Vagina (tissue), 2 donors: ENCODE results near the gene DCLRE1B. TPM values are rescaled to one million over a fixed set of nuclear protein-coding genes. Genes with fewer than 3 reads are reported as not detected.

Experiments used
- DNase-seq, 2 donors: peaks; one replicate each; pipeline ENCODE4 v3.0.0-alpha.2; 2017; ENCODE audit errors: extremely low spot score in 2 of 2
- H3K27ac ChIP-seq: fragments of 200-600 bp; sonication (generic); one replicate; pipeline ENCODE4 v1.5.1; 2019
- H3K27me3 ChIP-seq: fragments of 200-600 bp; sonication (generic); one replicate; pipeline ENCODE4 v1.5.1; 2019
- H3K36me3 ChIP-seq, 2 donors: fragments of 200-600 bp; sonication (generic); one replicate each; pipeline ENCODE4 v1.5.1; 2017 to 2019
- H3K4me1 ChIP-seq: fragments of 200-600 bp; sonication (generic); one replicate; pipeline ENCODE4 v1.5.1; 2019
- H3K4me3 ChIP-seq, 2 donors: fragments of 200-600 bp; sonication (generic); 1 replicate in 1 of 2; 2 replicates in 1 of 2; pipeline ENCODE4 v1.5.1; 2016 to 2019
- H3K9me3 ChIP-seq: fragments of 200-600 bp; sonication (generic); one replicate; pipeline ENCODE4 v1.5.1; 2019
- POLR2A ChIP-seq, 2 donors: fragments of 450-650 bp; IDR thresholded peaks; one replicate each; pipeline ENCODE4 v1.6.1; 2017; ENCODE audit warnings: antibody characterized with exemption in 2 of 2, mild to moderate bottlenecking in 2 of 2, moderate library complexity in 2 of 2
- POLR2AphosphoS5 ChIP-seq, 2 donors: sonication (generic); formaldehyde crosslinking; IDR thresholded peaks; one replicate each; pipeline ENCODE4 v1.9.0; 2017; ENCODE audit warnings: antibody characterized with exemption in 2 of 2, mild to moderate bottlenecking in 2 of 2, low read depth in 1 of 2; ENCODE audit not compliant: insufficient read depth in 1 of 2
- intact Hi-C: fragments of 100-400 bp; cut with DNase I; formaldehyde crosslinking; loops from one replicate; pipeline ENCODE4 v1.15.1; 2023
- total RNA-seq: library from RNA; depleted of rRNA; stranded (reverse); fragments of >200 nt; gene quantifications from one replicate; pipeline ENCODE4 v1.2.3, GENCODE V29; 2016
- TF ChIP-seq, protein P1 (sequence below), 3 experiments: fragments of 450-650 bp in 2 of 3; fragments of 200-600 bp in 1 of 3; sonication (generic) in 1 of 3; IDR thresholded peaks; one replicate each; pipeline ENCODE4 v1.5.1; 2017 to 2019; ENCODE audit warnings: antibody characterized with exemption in 3 of 3, mild to moderate bottlenecking in 2 of 3, moderate library complexity in 2 of 3

DCLRE1B gene
- total RNA-seq, 1 donor from 2014 or later, result 5.2 TPM

DNA sequence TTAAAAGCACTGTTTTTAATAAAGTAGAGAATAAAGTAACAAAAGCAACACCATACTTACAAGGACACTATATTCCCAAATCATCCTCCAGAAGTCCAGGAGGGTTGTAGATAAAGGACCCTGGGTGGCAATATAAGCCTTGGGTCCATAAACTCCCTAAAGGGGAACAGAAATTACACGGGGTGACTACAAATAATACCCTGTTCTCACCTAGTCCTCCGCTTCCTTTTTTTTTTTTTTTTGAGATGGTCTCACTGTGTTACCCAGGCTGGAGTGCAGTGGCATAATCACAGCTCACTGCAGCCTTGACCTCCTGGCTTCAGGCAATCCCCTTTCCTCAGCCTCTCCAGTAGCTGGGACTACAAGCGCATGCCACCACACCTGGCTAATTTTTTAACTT, 46.7 kb upstream of the DCLRE1B start:
- intact Hi-C loops, result no loop called here
- TF ChIP-seq, protein P1, sequence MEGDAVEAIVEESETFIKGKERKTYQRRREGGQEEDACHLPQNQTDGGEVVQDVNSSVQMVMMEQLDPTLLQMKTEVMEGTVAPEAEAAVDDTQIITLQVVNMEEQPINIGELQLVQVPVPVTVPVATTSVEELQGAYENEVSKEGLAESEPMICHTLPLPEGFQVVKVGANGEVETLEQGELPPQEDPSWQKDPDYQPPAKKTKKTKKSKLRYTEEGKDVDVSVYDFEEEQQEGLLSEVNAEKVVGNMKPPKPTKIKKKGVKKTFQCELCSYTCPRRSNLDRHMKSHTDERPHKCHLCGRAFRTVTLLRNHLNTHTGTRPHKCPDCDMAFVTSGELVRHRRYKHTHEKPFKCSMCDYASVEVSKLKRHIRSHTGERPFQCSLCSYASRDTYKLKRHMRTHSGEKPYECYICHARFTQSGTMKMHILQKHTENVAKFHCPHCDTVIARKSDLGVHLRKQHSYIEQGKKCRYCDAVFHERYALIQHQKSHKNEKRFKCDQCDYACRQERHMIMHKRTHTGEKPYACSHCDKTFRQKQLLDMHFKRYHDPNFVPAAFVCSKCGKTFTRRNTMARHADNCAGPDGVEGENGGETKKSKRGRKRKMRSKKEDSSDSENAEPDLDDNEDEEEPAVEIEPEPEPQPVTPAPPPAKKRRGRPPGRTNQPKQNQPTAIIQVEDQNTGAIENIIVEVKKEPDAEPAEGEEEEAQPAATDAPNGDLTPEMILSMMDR (IDR thresholded peaks at IDR 0.05), result no peak
- no peak for TF ChIP-seq POLR2A (IDR thresholded peaks at IDR 0.05)
- no peak for TF ChIP-seq POLR2AphosphoS5 (IDR thresholded peaks at IDR 0.05; ENCODE audit: insufficient read depth in 1 of 2, low read depth in 1 of 2)

DNA sequence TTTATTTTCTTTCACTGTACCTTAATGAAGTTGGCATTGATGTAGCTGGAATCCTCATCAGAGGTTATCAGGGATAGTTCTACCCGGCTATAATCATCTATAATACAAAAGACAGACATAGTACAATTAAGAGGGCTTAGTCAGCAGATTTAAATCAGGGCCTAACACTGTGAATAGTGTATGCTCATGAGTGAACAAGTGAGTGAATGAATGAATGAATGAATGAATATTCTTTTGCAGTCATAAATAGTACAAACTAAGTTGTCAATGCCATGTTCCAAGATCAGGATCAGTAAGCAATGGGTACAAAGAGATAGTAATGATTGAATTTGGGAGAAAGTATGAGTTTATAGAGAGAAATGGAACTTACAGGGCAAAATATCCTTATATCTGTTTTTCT, 46.1 kb upstream of the DCLRE1B start:
- intact Hi-C loops, result no loop called here
- TF ChIP-seq POLR2AphosphoS5 (IDR thresholded peaks at IDR 0.05; ENCODE audit: insufficient read depth in 1 of 2, low read depth in 1 of 2) (no peak), POLR2A (IDR thresholded peaks at IDR 0.05) (no peak)
- TF ChIP-seq, protein P1 (IDR thresholded peaks at IDR 0.05), result no peak
- DNase-seq, result no peak
- no peaks in the 10 kb centered on the region for H3K9me3 ChIP-seq
- no peaks in the 10 kb centered on the region for H3K36me3 ChIP-seq
- no peaks in the 10 kb centered on the region for H3K4me1 ChIP-seq
- H3K27me3 ChIP-seq, result no peaks in the 10 kb centered on the region
- no peak overlapping the region for H3K4me3 ChIP-seq
- H3K27ac ChIP-seq, result no peak overlapping the region

More for the DNA sequence above, 46.7 kb upstream of the DCLRE1B start:
- Histone ChIP-seq H3K27me3 (no peaks in the 10 kb centered on the region), H3K4me3 (no peak overlapping the region), H3K27ac (no peak overlapping the region), H3K36me3 (no peaks in the 10 kb centered on the region), H3K4me1 (no peaks in the 10 kb centered on the region), H3K9me3 (no peaks in the 10 kb centered on the region)
- DNase-seq, result no peak

DNA sequence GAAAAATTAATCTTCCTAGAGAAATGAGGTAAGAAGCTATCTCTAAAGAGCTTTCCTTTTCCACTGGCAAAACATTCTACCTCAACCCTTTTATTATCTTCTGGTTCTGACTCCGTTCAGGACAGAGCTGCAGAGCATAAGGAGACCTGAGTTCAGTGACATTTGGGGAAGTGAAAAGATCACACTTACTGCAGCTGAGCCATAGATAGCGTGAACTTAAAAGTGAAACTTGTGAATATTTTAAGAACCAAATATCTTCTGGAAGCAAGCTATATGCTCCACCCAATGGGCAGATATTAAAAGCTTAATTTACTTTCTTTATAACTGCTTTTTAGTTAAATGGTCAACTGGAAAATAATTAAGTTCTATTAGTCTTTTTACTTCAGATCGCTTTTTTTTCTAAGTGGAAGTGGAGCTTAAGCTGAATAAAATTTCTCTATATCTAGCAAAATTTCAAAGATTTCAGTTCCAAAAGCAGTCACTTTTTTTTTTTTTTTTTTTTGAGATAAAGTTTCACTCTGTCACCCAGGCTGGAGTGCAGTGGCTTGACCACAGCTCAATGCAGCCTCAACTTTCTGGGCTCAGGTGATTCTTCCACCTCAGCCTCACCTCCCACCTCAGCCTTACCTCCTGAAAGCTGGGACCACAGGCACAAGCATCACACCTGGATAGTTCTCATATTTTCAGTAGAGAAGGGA, 45.5 kb upstream of the DCLRE1B start:
- TF ChIP-seq POLR2AphosphoS5 (IDR thresholded peaks at IDR 0.05; ENCODE audit: insufficient read depth in 1 of 2, low read depth in 1 of 2) (no peak), POLR2A (IDR thresholded peaks at IDR 0.05) (no peak)
- TF ChIP-seq, protein P1 (IDR thresholded peaks at IDR 0.05), result no peak
- Histone ChIP-seq H3K27me3 (no peaks in the 10 kb centered on the region), H3K27ac (no peak overlapping the region), H3K36me3 (no peaks in the 10 kb centered on the region), H3K4me1 (no peaks in the 10 kb centered on the region), H3K4me3 (no peak overlapping the region), H3K9me3 (no peaks in the 10 kb centered on the region)
- no peak for DNase-seq
- intact Hi-C loops, result loop anchor here (5.0 kb wide), 1 partner anchor 1742 kb away; no protein-coding TSS in a partner anchor

DNA sequence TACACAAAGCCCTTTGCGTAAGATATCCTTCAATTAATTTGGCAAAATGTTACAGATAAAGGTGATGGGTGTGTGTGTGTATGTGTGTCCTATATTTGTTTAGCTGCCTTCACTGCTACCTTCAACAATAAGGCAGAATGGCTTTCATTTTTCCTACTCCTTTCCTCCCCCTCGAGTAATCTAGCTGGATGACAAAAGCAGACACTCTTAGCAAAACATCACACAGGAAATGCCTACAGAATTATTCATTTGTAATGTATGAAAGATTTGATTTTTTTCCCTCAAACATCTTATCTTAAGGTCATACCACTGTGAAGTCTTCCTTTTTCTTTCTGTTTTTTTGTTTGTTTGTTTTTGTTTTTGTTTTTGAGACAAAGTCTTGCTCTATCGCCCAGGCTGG, 44.2 kb upstream of the DCLRE1B start:
- Histone ChIP-seq H3K4me3 (no peak overlapping the region), H3K4me1 (no peaks in the 10 kb centered on the region), H3K9me3 (no peaks in the 10 kb centered on the region), H3K27me3 (no peaks in the 10 kb centered on the region), H3K27ac (no peak overlapping the region), H3K36me3 (no peaks in the 10 kb centered on the region)
- TF ChIP-seq POLR2A (IDR thresholded peaks at IDR 0.05) (no peak), POLR2AphosphoS5 (IDR thresholded peaks at IDR 0.05; ENCODE audit: insufficient read depth in 1 of 2, low read depth in 1 of 2) (no peak)
- TF ChIP-seq, protein P1 (IDR thresholded peaks at IDR 0.05), result no peak
- intact Hi-C loops, result loop anchor here (5.0 kb wide), 1 partner anchor 1744 kb away; no protein-coding TSS in a partner anchor
- DNase-seq, result no peak

DNA sequence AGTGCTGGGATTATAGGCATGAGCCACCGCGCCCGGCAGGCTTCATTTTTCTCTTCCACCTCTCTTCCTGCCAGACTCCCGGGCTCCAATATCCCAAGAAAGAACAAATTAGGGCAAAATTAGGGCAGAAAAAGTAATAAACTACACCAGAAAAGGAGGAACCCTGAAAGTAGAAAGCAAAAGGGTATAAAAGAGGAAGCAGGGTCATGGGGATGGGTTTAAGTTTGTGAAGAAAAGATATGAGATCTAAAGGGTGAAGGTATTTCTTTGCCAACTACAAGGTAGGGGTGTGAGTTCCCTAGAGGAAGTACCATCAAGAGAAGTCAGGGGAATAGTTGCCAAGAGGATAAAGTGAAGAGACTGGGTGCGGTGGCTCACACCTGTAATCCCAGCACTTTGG, 43.5 kb upstream of the DCLRE1B start:
- intact Hi-C loops, result loop anchor here (5.0 kb wide), 1 partner anchor 1744 kb away; no protein-coding TSS in a partner anchor
- H3K27ac ChIP-seq, result no peak overlapping the region
- H3K4me3 ChIP-seq, result no peak overlapping the region
- H3K4me1 ChIP-seq, result no peaks in the 10 kb centered on the region
- no peaks in the 10 kb centered on the region for H3K36me3 ChIP-seq
- no peak for DNase-seq
- no peaks in the 10 kb centered on the region for H3K9me3 ChIP-seq
- no peak for TF ChIP-seq POLR2AphosphoS5 (IDR thresholded peaks at IDR 0.05; ENCODE audit: insufficient read depth in 1 of 2, low read depth in 1 of 2)
- TF ChIP-seq, protein P1 (IDR thresholded peaks at IDR 0.05), result no peak
- TF ChIP-seq POLR2A (IDR thresholded peaks at IDR 0.05), result no peak
- H3K27me3 ChIP-seq, result no peaks in the 10 kb centered on the region
